ENCODE data around the gene NRXN2.

The NRXN2 gene

GRCh38 chr11:64764753-64765152 lies 41.8 kb upstream of the NRXN2 start:
- Histone ChIP-seq H3K9me3 (ENCODE audit: control insufficient read depth, insufficient read depth, low read depth, low read length) (no peaks in the 10 kb centered on the region), H3K27ac (ENCODE audit: extremely low read depth, low read depth, low read length) (peak overlapping the region; percentile 18; the same call in 1 of the 2 replicates), H3K36me3 (ENCODE audit: control insufficient read depth in 2 of 2, insufficient read depth in 1 of 2, low read length in 2 of 2) (peaks cover 0 to 79% of the 10 kb centered on the region in 2 experiments; a peak in 2 of 3 replicates), H3K4me1 (ENCODE audit: control insufficient read depth, insufficient read depth, low read length) (peaks cover 7% of the 10 kb centered on the region), H3K4me3 (ENCODE audit: low read depth, low read length) (no peak overlapping the region)
- ChIA-PET CTCF (interaction anchor here (0.7 to 4.0 kb wide), 4 partner anchors 9 to 128 kb away, joined by 3 to 22 read pairs (median 4); partner anchors contain the start of gene RASGRP2), POLR2A (interaction anchor here (2.9 to 5.8 kb wide), 2 partner anchors 12 to 14 kb away, joined by 16 to 42 read pairs; partner anchors contain the start of gene SF1)
- TF ChIP-seq HOXA7 (CRISPR knock-in tag; IDR thresholded peaks at IDR 0.05; ENCODE audit: borderline replicate concordance) (no peak), EGR2 (tag by site-specific recombination; IDR thresholded peaks at IDR 0.05; ENCODE audit: low read depth) (no peak), ZNF175 (tag by site-specific recombination; IDR thresholded peaks at IDR 0.05) (no peak), ZNF311 (tag by site-specific recombination; IDR thresholded peaks at IDR 0.05; ENCODE audit: borderline replicate concordance) (no peak), ZNF335 (tag by site-specific recombination; conservative IDR thresholded peaks at IDR 0.05) (no peak), PRDM6 (tag by site-specific recombination; IDR thresholded peaks at IDR 0.05) (no peak), ZNF843 (tag by site-specific recombination; IDR thresholded peaks at IDR 0.05) (no peak), ZEB2 (tag by site-specific recombination; IDR thresholded peaks at IDR 0.05) (no peak), ZNF791 (tag by site-specific recombination; IDR thresholded peaks at IDR 0.05) (no peak), ZNF639 (tag by site-specific recombination; IDR thresholded peaks at IDR 0.05) (no peak), TCF7L2 (IDR thresholded peaks at IDR 0.05; ENCODE audit: borderline replicate concordance, low read depth, low read length) (no peak), ZNF341 (tag by site-specific recombination; IDR thresholded peaks at IDR 0.05; ENCODE audit: low read depth) (no peak)

GRCh38 chr11:64764040-64764611 lies 41.1 kb upstream of the NRXN2 start:
- Histone ChIP-seq H3K27ac (ENCODE audit: extremely low read depth, low read depth, low read length) (peak overlapping the region; percentile 18), H3K4me3 (ENCODE audit: low read depth, low read length) (no peak overlapping the region), H3K9me3 (ENCODE audit: control insufficient read depth, insufficient read depth, low read depth, low read length) (no peaks in the 10 kb centered on the region), H3K4me1 (ENCODE audit: control insufficient read depth, insufficient read depth, low read length) (peaks cover 7% of the 10 kb centered on the region), H3K36me3 (ENCODE audit: control insufficient read depth in 2 of 2, insufficient read depth in 1 of 2, low read length in 2 of 2) (peaks cover 0 to 73% of the 10 kb centered on the region in 2 experiments; a peak in 2 of 3 replicates)
- peak; percentile 28 for TF ChIP-seq FEZF1 (tag by site-specific recombination; IDR thresholded peaks at IDR 0.05)
- no peak for TF ChIP-seq ZNF175 (tag by site-specific recombination; IDR thresholded peaks at IDR 0.05)
- 0 out of 2 replicates have a peak, but pooled peaks have one; percentile 3 for TF ChIP-seq GLIS2 (tag by site-specific recombination; IDR thresholded peaks at IDR 0.05)
- TF ChIP-seq ZIC2 (tag by site-specific recombination; IDR thresholded peaks at IDR 0.05): peak; percentile 55
- TF ChIP-seq GLIS1 (tag by site-specific recombination; IDR thresholded peaks at IDR 0.05): peak; percentile 91
- 0 out of 2 replicates have a peak, but pooled peaks have one; percentile 28 for TF ChIP-seq PRDM10 (tag by site-specific recombination; IDR thresholded peaks at IDR 0.05)
- TF ChIP-seq ZNF548 (tag by site-specific recombination; IDR thresholded peaks at IDR 0.05): no peak
- TF ChIP-seq EGR2 (tag by site-specific recombination; IDR thresholded peaks at IDR 0.05; ENCODE audit: low read depth): peak; percentile 89
- TF ChIP-seq ZFHX2 (tag by site-specific recombination; conservative IDR thresholded peaks at IDR 0.05): peak; percentile 89
- POLR2A ChIA-PET: interaction anchor here (0.9 to 5.8 kb wide), 5 partner anchors 8 to 28 kb away, joined by 3 to 42 read pairs (median 4); partner anchors contain the start of gene SF1
- CTCF ChIA-PET: interaction anchor here (0.7 to 4.0 kb wide), 6 partner anchors 10 to 129 kb away, joined by 3 to 22 read pairs (median 4); partner anchors contain the start of gene RASGRP2
